ENCODE measurements around the gene GNAT2. TPM values are rescaled to one million over a fixed set of nuclear protein-coding genes. Genes with fewer than 3 reads are reported as not detected.
A peak's percentile ranks its signal among the peaks of the same experiment; 100 is the strongest.

GNAT2 gene
- total and polyA plus RNA-seq, 7 donors, result 0.10 TPM; not detected in 6

- H3K36me3 ChIP-seq, result no peaks in the 10 kb centered on the region
- intact Hi-C loops (cut with DNase I), result loop anchor here (5.0 kb wide), 3 partner anchors 44 to 339 kb away; partner anchors contain the start of genes AHCYL1 and GSTM1
- no peaks in the 10 kb centered on the region for H3K27me3 ChIP-seq
- peak; percentile 92 for DNase-seq
- peak overlapping the region in 1 of 4 donors; percentile 6 for H3K4me3 ChIP-seq
- 32 to 42% methylated on average over 32 of the region's 32 CpGs for WGBS, 2 donors
- TF ChIP-seq CTCF (IDR thresholded peaks at IDR 0.05) (peak; percentile 75 to 91 (median 86)), EP300 (IDR thresholded peaks at IDR 0.05) (no peak), POLR2AphosphoS5 (IDR thresholded peaks at IDR 0.05) (no peak), POLR2A (IDR thresholded peaks at IDR 0.05) (no peak)
- no peaks in the 10 kb centered on the region for H3K9me3 ChIP-seq
- peak overlapping the region in 1 of 4 donors; percentile 30 for H3K27ac ChIP-seq
- H3K4me1 ChIP-seq, result peaks cover 0 to 10% (median 8%) of the 10 kb centered on the region in 4 donors
These were observed 24.2 kb upstream of the GNAT2 start for GRCh38 chr1:109643385-109644230.

- Histone ChIP-seq H3K9me3 (no peaks in the 10 kb centered on the region), H3K4me1 (peaks cover 0 to 10% (median 8%) of the 10 kb centered on the region in 4 donors), H3K4me3 (no peak overlapping the region), H3K36me3 (no peaks in the 10 kb centered on the region), H3K27me3 (no peaks in the 10 kb centered on the region), H3K27ac (no peak overlapping the region)
- WGBS, 2 donors, result 67 to 78% methylated on average over 3 of the region's 3 CpGs
- no peak for DNase-seq
- TF ChIP-seq CTCF (IDR thresholded peaks at IDR 0.05) (no peak), EP300 (IDR thresholded peaks at IDR 0.05) (no peak), POLR2AphosphoS5 (IDR thresholded peaks at IDR 0.05) (no peak), POLR2A (IDR thresholded peaks at IDR 0.05) (no peak)
- intact Hi-C loops (cut with DNase I), result loop anchor here (5.0 kb wide), 3 partner anchors 45 to 340 kb away; partner anchors contain the start of genes AHCYL1 and GSTM1
These were observed 23.2 kb upstream of the GNAT2 start for GRCh38 chr1:109642626-109643025.

- intact Hi-C loops (cut with DNase I), result loop anchor here (5.0 kb wide), 3 partner anchors 45 to 340 kb away; partner anchors contain the start of genes AHCYL1 and GSTM1
- H3K4me3 ChIP-seq, result no peak overlapping the region
- H3K27ac ChIP-seq, result no peak overlapping the region
- no peaks in the 10 kb centered on the region for H3K36me3 ChIP-seq
- H3K27me3 ChIP-seq, result no peaks in the 10 kb centered on the region
- H3K9me3 ChIP-seq, result no peaks in the 10 kb centered on the region
- TF ChIP-seq CTCF (IDR thresholded peaks at IDR 0.05), result no peak
- TF ChIP-seq POLR2AphosphoS5 (IDR thresholded peaks at IDR 0.05), result no peak
- no peak for TF ChIP-seq POLR2A (IDR thresholded peaks at IDR 0.05)
- TF ChIP-seq EP300 (IDR thresholded peaks at IDR 0.05), result no peak
- peak; percentile 26 for DNase-seq
- WGBS, 2 donors, result 77 to 89% methylated on average over 2 of the region's 2 CpGs
- peaks cover 0 to 10% (median 8%) of the 10 kb centered on the region in 4 donors for H3K4me1 ChIP-seq
These were observed 22.4 kb upstream of the GNAT2 start for GRCh38 chr1:109641861-109642260.

DNA sequence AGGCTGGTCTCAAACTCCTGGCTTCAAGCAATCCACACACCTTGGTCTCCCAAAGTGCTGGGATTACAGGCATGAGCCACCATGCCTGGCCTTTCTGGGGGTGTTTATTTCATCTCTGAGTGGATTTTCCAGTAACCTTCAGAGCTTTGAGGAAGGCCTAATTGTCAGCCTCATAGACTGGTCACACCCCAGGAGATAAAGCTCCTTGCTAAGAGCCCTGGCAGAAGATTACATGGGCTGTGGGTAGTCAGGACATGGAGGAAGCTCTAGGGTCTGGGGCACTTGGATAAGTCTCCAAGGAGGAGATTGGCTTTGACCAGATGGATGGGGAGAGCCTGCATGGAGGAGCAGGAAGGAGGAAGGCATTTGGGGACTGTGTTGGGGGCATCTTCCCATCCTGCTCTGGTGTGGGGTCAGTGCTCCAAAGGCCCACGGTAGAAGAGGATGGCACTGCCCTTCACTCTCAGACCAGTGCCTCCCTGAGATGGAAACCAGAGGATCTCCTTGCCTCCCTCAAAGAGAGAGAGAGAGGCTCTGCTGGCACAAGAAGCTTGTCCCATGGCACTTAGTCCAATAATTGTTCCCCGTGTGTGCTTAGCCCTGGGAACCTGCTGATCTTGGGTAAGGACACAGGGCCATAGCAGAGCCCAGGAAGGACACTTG lies 21.8 kb upstream of the GNAT2 start:
- no peak for DNase-seq
- intact Hi-C loops (cut with DNase I), result loop anchor here (5.0 kb wide), 3 partner anchors 46 to 341 kb away; partner anchors contain the start of genes AHCYL1 and GSTM1
- Histone ChIP-seq H3K4me1 (peaks cover 0 to 16% (median 13%) of the 10 kb centered on the region in 4 donors), H3K27me3 (no peaks in the 10 kb centered on the region), H3K36me3 (no peaks in the 10 kb centered on the region), H3K27ac (no peak overlapping the region), H3K4me3 (no peak overlapping the region), H3K9me3 (no peaks in the 10 kb centered on the region)
- TF ChIP-seq POLR2A (IDR thresholded peaks at IDR 0.05) (no peak), CTCF (IDR thresholded peaks at IDR 0.05) (no peak), EP300 (IDR thresholded peaks at IDR 0.05) (no peak), POLR2AphosphoS5 (IDR thresholded peaks at IDR 0.05) (no peak)
- 88 to 89% methylated on average over 2 of the region's 2 CpGs for WGBS, 2 donors
